Parathyroid adenoma (tissue), 2 donors: Measurements from ENCODE around the gene RBMS1.

ENCODE experiments used
- H2AFZ ChIP-seq: fragments of 300-600 bp; sonication (generic); one replicate; pipeline ENCODE4 v1.7.0; 2017; ENCODE audit warnings: antibody characterized with exemption, mild to moderate bottlenecking
- H3K27ac ChIP-seq: fragments of 300-600 bp; sonication (generic); one replicate; pipeline ENCODE4 v1.7.0; 2017
- H3K27me3 ChIP-seq: fragments of 300-600 bp; sonication (generic); one replicate; pipeline ENCODE4 v1.7.0; 2017; ENCODE audit warnings: low read length; ENCODE audit not compliant: control insufficient read depth, insufficient read depth
- H3K36me3 ChIP-seq: fragments of 300-600 bp; sonication (generic); one replicate; pipeline ENCODE4 v1.7.0; 2017; ENCODE audit warnings: low read length; ENCODE audit not compliant: control insufficient read depth, insufficient read depth
- H3K4me1 ChIP-seq: fragments of 300-600 bp; sonication (generic); one replicate; pipeline ENCODE4 v1.7.0; 2017; ENCODE audit warnings: control low read depth
- H3K4me2 ChIP-seq: fragments of 300-600 bp; sonication (generic); one replicate; pipeline ENCODE4 v1.7.0; 2017; ENCODE audit warnings: low read length
- H3K4me3 ChIP-seq: fragments of 300-600 bp; sonication (generic); one replicate; pipeline ENCODE4 v1.7.0; 2017; ENCODE audit warnings: low read depth, low read length
- H3K79me2 ChIP-seq: fragments of 300-600 bp; sonication (generic); one replicate; pipeline ENCODE4 v1.7.0; 2017; ENCODE audit warnings: control low read depth
- H3K9ac ChIP-seq: fragments of 300-600 bp; sonication (generic); one replicate; pipeline ENCODE4 v1.7.0; 2017; ENCODE audit warnings: mild to moderate bottlenecking
- H3K9me3 ChIP-seq: fragments of 300-600 bp; sonication (generic); one replicate; pipeline ENCODE4 v1.7.0; 2017; ENCODE audit warnings: low read length; ENCODE audit not compliant: control insufficient read depth
- TF ChIP-seq, protein P1 (sequence below): fragments of 300-600 bp; sonication (generic); IDR thresholded peaks from one replicate; pipeline ENCODE4 v1.7.0; 2017; ENCODE audit warnings: antibody characterized with exemption, mild to moderate bottlenecking
- donor health status: primary hyperparathyroidism.

RBMS1 gene

GRCh38 chr2:160375802-160376469, 117.7 kb downstream of the RBMS1 start:
- Histone ChIP-seq H3K4me1 (peaks cover 78% of the 10 kb centered on the region), H3K9ac (no peak overlapping the region), H3K36me3 (no peaks in the 10 kb centered on the region), H3K4me2 (no peak overlapping the region), H2AFZ (no peak overlapping the region), H3K79me2 (peaks cover 78% of the 10 kb centered on the region), H3K4me3 (no peak overlapping the region), H3K27me3 (no peaks in the 10 kb centered on the region), H3K27ac (peak overlapping the region; percentile 15), H3K9me3 (no peaks in the 10 kb centered on the region)
- TF ChIP-seq, protein P1, sequence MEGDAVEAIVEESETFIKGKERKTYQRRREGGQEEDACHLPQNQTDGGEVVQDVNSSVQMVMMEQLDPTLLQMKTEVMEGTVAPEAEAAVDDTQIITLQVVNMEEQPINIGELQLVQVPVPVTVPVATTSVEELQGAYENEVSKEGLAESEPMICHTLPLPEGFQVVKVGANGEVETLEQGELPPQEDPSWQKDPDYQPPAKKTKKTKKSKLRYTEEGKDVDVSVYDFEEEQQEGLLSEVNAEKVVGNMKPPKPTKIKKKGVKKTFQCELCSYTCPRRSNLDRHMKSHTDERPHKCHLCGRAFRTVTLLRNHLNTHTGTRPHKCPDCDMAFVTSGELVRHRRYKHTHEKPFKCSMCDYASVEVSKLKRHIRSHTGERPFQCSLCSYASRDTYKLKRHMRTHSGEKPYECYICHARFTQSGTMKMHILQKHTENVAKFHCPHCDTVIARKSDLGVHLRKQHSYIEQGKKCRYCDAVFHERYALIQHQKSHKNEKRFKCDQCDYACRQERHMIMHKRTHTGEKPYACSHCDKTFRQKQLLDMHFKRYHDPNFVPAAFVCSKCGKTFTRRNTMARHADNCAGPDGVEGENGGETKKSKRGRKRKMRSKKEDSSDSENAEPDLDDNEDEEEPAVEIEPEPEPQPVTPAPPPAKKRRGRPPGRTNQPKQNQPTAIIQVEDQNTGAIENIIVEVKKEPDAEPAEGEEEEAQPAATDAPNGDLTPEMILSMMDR, result no peak

GRCh38 chr2:160375037-160375436, 118.6 kb downstream of the RBMS1 start:
- Histone ChIP-seq H3K4me3 (no peak overlapping the region), H2AFZ (no peak overlapping the region), H3K4me1 (peaks cover 76% of the 10 kb centered on the region), H3K36me3 (no peaks in the 10 kb centered on the region), H3K9ac (no peak overlapping the region), H3K27ac (peak overlapping the region; percentile 15), H3K4me2 (no peak overlapping the region), H3K9me3 (no peaks in the 10 kb centered on the region), H3K27me3 (no peaks in the 10 kb centered on the region), H3K79me2 (peaks cover 80% of the 10 kb centered on the region)
- TF ChIP-seq, protein P1, result no peak

GRCh38 chr2:160373666-160374065, 119.9 kb downstream of the RBMS1 start:
- Histone ChIP-seq H3K4me2 (peak overlapping the region; percentile 31), H3K27ac (peak overlapping the region; percentile 56), H3K27me3 (no peaks in the 10 kb centered on the region), H3K4me1 (peaks cover 75% of the 10 kb centered on the region), H2AFZ (no peak overlapping the region), H3K4me3 (no peak overlapping the region), H3K36me3 (no peaks in the 10 kb centered on the region), H3K9me3 (no peaks in the 10 kb centered on the region), H3K9ac (no peak overlapping the region), H3K79me2 (peaks cover 81% of the 10 kb centered on the region)
- TF ChIP-seq, protein P1, result no peak

- no peak overlapping the region for H3K9ac ChIP-seq
- peaks cover 73% of the 10 kb centered on the region for H3K4me1 ChIP-seq
- H3K9me3 ChIP-seq, result no peaks in the 10 kb centered on the region
- peaks cover 81% of the 10 kb centered on the region for H3K79me2 ChIP-seq
- no peak overlapping the region for H3K4me3 ChIP-seq
- H3K36me3 ChIP-seq, result no peaks in the 10 kb centered on the region
- H3K27me3 ChIP-seq, result no peaks in the 10 kb centered on the region
- no peak overlapping the region for H2AFZ ChIP-seq
- H3K27ac ChIP-seq, result peak overlapping the region; percentile 56
- peak overlapping the region; percentile 31 for H3K4me2 ChIP-seq
- TF ChIP-seq, protein P1, result no peak
Observed at GRCh38 chr2:160373263-160373662, 120.3 kb downstream of the RBMS1 start.

GRCh38 chr2:160372585-160372984, 121.0 kb downstream of the RBMS1 start:
- Histone ChIP-seq H3K9me3 (no peaks in the 10 kb centered on the region), H3K4me3 (no peak overlapping the region), H3K4me2 (no peak overlapping the region), H3K27me3 (no peaks in the 10 kb centered on the region), H3K4me1 (peaks cover 75% of the 10 kb centered on the region), H3K27ac (peak overlapping the region; percentile 56), H2AFZ (no peak overlapping the region), H3K36me3 (no peaks in the 10 kb centered on the region), H3K79me2 (peaks cover 82% of the 10 kb centered on the region), H3K9ac (no peak overlapping the region)
- TF ChIP-seq, protein P1, result no peak
